GM12874 (cell line): ENCODE data around the gene SULT1B1.
A peak's percentile ranks its signal among the peaks of the same experiment; 100 is the strongest.

ENCODE experiments used
- CTCF ChIP-seq: IDR thresholded peaks from 2 replicates; pipeline ENCODE4 v1.5.1; 2011; ENCODE audit warnings: low read depth, mild to moderate bottlenecking, control low read depth, low read length, moderate library complexity; ENCODE audit not compliant: insufficient read depth

Gene SULT1B1

GRCh38 chr4:69701696-69702095 is 58.7 kb downstream of the SULT1B1 start:
- no peak for TF ChIP-seq CTCF

GRCh38 chr4:69697536-69698242 is 62.7 kb downstream of the SULT1B1 start:
- no peak for TF ChIP-seq CTCF

- peak; percentile 19; the same call in 1 of the 2 replicates for TF ChIP-seq CTCF
Measured at GRCh38 chr4:69689599-69689998, 70.8 kb downstream of the SULT1B1 start.

GRCh38 chr4:69684804-69685203 is 75.6 kb downstream of the SULT1B1 start:
- no peak for TF ChIP-seq CTCF
